HG03571 (cell line): ENCODE data around the gene PIK3R1.

Experiments
- ATAC-seq: cut with Tn5 transposase; IDR thresholded peaks from one replicate; pipeline ENCODE4 v1.9.1; 2021; ENCODE audit not compliant: unreplicated experiment

Gene PIK3R1

DNA sequence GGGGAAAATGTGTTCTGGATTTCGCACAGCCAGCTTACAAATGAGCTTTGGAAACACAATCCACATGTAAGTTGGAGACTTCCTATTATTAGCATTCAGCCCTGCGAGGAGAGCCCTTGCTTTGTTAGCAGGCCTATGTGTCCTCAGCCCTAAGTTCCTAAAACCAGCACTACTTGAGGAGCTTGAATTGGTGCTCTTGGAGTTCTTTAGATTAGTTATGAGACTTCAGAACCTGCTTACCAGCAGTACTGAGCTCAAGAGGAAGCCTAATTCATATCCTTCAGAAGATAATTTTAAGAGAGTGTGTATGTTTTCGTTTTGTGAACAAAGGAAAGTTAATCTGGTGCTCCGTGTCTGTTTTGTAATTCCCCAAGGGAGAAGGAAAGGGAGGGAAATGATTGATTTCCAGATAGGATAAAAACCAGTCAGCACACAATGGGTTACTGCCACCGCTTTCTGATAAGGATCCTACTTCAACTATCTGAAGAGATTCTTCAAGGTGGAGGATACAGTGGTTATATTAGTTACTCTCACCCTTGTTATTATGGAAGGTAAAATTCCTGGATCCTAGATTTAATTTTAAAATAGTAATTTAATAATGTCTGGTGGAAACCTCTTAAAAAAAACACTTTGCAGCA, 35.2 kb downstream of the PIK3R1 start:
- no peak for ATAC-seq

GRCh38 chr5:68251386-68251785, 35.8 kb downstream of the PIK3R1 start:
- no peak for ATAC-seq

GRCh38 chr5:68251804-68252522, 36.4 kb downstream of the PIK3R1 start:
- no peak for ATAC-seq

DNA sequence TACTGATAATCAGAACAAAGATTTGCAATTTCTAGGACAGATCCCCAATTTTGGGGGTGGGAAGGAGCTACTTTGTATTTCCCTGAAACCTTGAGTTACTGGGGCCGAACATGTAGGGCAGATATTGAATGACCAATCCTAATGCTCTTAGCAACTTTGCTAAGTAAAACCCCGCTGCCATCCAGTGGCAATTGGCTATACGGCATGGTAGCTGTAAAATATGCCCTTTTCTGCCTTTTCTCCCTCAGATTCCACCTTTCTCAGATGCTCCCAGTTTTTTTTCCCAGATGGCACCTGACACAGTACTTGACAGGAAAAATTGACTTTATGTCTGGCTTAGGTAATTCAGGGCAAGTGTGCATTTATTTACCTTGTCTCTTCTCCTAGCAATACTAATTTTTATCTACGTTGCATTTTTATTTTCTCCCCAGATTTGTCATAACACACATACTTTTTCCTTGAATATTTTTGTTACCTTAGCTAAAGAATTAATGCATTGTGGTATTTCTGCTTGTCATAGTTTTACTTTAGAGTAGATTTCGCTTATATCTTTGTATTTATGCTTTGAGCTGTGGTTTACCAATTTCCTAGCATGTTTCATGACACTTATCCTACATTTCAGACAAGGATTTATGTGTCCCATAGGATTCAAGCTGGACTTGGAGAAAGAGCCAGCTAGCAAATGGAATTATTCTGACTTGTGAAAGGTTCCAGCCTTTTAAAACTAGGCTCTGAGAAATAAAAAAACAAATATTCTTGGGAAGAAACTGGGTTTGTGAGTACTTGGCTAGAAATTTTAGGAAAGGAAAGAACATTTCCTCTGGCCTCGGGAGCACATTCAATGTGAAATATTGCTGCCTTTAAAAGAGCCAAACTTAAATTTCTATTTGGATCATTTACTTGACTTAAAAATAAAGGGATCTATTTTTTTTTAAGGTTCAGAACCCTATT, 37.4 kb downstream of the PIK3R1 start:
- ATAC-seq, result no peak

DNA sequence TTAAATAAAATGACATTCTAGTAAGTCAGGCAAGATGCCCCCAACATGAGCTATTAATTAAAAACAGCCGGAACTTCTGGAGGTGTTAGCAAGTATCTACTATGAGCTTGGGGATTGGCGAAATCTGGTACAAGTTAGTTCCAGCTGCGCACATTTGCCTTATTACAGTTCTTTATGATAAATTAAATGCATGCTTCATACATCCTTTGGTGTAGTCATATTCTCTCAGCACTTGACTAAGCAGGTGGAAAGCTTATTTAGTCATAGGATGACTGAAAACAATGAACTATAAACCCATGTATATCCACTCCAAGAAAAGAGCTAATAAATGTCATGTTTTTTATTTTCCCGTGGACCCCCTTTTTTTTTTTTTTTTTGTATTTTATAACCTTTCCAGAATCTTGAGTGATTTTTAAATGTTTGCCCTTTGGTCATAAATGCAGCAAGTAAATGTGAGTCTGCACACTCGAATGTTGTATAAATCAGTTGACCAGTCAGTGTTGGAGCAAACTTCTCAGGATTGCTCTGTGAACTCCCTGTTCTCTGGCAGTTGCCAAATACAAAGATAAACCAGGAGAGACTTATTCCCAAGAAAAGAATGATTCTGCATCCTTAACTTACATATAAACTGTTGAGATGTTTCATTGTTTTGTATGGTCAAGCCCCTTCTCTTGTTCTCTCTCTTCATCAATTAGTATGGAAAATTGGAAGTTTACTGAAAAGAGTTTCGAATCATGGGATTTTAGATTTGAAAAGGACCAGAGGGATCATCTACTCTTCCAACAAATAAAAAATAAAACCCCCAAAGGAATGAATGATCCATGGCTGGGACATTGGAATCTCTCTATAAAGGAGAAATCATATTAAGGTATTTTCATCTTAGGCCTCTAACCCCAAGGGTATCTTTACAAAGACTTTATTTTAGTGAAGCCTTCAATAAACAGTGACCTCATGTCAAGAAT, 38.3 kb downstream of the PIK3R1 start:
- no peak for ATAC-seq

DNA sequence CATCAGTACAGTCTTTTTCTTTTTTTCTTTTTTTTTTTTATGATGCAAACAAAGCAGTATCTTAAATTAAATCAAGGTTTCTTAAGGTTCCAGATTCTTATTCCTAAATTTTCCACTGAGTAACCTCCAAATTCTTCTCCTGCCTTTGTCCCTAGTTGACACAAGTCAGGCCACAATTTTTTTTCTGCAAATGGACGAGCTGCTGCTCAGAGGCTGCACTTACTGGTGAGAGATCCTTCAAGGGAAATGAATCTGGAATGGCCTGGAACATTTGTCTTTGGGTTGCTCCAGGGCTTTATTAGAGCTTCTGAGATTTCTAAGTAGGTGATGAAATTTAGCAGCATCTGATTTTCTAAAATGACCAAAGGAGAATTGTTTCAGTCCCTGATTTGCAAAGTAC, 39.3 kb downstream of the PIK3R1 start:
- no peak for ATAC-seq

GRCh38 chr5:68255305-68256120, 40.0 kb downstream of the PIK3R1 start:
- no peak for ATAC-seq

GRCh38 chr5:68257210-68257609, 41.7 kb downstream of the PIK3R1 start:
- no peak for ATAC-seq

- no peak for ATAC-seq
These were observed 43.0 kb downstream of the PIK3R1 start for GRCh38 chr5:68258531-68258930.

GRCh38 chr5:68259700-68260099, 44.1 kb downstream of the PIK3R1 start:
- no peak for ATAC-seq

DNA sequence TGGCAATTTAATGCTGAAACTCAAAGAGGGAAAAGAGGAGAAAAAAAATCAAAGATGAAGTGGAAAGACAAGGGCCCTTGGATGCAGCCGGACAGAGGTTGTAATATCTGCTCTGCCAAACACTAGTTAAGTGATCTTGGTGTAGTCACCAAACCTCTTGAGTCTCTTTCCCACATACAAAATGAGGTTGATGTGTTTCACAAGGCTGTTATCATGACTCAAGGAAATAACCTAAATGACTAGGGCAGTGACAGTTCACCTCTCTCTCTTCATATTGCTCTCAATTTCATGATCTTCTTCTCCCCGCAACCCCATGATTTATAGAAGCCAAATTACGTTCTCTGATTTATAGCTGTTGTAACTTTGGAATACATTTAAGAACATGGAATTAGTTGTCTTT, 44.9 kb downstream of the PIK3R1 start:
- no peak for ATAC-seq

DNA sequence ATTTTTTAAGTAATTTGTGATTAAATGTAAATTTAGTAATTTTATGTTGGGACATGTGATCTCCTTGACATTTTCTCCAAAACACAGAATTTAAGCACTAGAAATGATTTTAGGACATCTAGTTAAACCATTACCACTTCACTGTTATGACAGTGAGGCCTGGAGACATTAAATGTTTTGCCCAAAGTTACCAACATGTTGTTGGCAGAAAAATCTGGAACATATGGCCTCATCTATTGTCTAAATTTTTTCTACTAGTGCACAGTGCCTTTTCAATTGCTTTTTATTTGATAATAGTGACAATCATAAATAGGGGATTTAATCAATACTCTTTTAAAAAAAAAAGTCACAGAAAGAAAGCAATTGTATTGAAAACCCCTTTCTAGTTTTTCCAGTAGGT, 45.6 kb downstream of the PIK3R1 start:
- ATAC-seq, result no peak

- no peak for ATAC-seq
These were observed 46.1 kb downstream of the PIK3R1 start for GRCh38 chr5:68261569-68262065.

DNA sequence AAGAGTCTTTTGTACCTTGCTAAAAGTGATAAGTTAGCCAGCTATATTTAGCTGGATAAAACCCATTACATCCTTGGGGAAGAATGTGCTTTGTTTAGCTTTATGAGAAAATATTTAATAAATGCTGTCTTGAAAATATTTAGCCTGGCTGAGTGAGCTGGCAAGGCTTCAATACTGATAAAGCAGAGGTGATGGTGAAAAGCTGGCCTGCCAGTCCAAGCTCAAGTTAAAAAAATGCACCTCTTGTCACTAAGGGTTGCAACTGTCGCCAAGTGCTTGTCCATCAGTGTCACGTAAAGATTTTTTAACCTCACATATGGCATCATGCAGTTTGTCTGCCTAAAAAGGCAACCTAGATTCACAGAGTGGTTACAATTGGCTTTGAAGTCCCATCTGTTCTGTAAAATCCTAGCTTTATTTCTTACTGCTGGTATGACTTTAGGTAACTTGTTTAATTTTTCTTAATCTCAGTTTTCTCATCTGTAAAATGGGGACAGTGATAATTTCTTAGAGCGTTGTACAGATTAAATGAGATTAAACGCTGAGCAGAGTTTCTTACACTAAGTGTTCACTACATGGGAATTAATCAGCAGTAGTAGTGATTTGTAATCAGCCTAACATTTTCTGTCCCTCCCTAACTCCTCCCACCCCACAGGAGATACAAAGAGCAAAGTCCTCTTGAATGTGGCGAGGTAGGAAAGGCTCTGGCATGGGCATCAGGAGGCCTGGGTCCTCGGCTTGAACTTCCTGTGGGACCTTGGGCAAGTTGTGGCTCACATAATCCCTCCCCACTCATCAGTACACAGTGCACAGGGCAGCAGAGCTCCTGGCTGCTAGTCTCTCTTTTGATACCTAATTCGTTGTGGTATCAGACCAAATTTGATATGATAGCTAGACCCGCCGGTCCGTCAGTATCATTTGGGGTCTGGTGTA, 48.7 kb downstream of the PIK3R1 start:
- no peak for ATAC-seq

GRCh38 chr5:68265347-68265746, 49.8 kb downstream of the PIK3R1 start:
- ATAC-seq, result no peak

DNA sequence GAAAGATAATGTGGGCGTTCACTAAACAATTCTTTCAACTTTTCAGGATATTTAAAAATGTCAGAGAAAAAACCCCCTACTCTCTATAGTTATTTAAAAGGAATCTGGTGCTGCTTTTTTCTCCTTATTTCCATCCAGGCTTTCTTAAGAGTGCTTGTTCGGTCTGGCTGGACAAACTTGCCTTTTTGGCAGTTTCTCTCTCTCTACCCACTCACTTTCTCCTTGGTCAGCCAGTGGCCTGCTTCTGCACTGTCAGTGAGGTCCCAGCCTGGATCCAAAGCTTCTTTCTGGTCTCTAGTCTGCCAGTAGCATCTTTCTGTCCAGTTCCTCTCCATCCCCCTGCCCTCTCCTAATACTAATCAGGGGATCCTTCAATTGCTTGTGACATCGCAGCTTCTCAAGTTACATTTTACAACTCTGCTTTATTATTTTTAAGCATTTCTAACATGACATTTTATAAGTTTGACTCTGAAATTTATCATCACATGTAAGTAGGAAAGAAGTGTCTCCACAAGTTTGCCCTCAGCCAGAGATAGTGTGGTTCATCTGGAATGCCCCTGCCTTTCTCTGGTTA, 50.4 kb downstream of the PIK3R1 start:
- no peak for ATAC-seq

DNA sequence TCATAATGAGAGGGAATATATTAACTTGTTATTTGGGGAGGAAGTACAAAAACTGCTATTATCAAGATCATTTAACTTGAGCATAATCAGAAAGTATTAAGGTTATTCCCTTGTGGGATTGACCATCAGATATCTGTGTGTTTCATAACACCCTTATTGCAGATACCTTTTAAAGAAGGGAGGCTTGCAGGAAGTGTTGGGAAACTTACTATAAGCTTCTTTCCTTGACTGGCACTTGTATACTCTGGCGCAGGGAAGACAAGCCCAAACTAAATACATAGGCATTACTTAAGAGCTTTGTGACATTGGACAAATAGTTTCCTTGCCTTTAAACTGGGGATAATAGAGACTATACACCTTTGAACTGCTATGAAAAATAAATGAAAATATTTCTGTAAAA, 50.9 kb downstream of the PIK3R1 start:
- ATAC-seq, result no peak

DNA sequence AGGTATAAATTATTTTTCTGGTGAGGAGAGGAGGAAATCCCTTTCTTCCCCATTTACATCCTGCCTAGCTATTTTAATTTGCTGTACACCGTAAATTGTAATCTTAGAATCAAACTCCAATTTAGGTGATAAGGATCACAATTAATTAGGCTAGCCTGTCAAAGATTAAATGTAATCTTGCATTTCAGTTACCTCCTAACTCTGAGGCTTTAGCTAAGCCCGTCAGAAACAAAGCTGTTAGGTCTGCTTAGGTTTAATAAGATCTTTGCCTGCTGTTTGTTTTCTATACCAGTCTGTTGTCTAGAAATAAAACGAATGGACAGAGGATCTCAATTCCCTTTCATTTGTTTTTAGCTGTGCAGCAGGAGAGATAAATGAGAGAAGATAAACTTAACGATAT, 51.5 kb downstream of the PIK3R1 start:
- no peak for ATAC-seq
